NCI-H69 (cell line): Measurements from ENCODE around the gene KIFAP3.
A peak's percentile ranks its signal among the peaks of the same experiment; 100 is the strongest.
"Not testable (repeated sequence)": the region's sequence is repeated elsewhere in the genome, so short reads cannot be mapped to it uniquely, and the experiment has no call there.

Experiments used
- DNase-seq: peaks from one replicate; lab custom pipeline; 2025; lab: John Stamatoyannopoulos, UW

Gene KIFAP3

DNA sequence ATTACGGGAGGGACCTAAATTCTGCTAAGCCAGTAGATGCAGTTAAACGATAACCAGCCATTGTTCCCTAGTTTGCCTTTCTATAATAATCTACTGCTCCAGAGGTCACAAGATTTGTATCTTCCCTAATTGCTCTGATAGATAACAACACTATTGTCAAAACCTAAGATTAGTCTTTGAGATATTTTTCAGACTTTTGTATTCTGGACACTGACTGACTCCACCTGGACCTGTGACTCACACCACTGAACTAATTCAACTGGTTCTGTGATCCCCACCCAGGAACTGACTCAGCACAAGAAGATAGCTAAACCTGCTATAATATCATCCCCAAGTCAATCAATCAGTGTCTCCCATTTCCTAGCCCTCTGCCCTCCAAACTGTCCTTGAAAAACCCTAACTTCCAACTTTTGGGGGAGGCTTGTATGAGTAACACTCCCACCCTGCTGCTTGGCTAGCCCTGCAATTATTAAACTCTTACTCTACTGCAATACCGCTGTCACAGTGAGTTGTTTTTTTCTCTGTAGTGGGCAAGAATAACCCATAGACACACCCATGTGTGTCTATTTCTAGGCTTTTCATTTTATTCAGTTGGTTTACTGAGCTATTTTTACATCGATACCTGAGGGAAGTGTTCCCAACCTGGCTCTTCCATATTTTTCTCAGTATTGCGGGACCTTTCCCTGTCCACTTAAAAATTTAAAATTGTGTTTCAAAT is 11.2 kb downstream of the KIFAP3 start:
- no peak for DNase-seq

DNA sequence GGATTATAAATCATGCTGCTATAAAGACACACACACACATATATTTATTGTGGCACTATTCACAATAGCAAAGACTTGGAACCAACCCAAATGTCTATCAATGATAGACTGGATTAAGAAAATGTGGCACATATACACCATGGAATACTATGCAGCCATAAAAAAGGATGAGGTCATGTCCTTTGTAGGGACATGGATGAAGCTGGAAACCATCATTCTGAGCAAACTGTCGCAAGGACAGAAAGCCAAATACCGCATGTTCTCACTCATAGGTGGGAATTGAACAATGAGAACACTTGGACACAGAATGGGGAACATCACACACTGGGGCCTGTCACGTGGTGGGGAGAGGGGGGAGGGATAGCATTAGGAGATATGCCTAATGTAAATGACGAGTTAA is 12.8 kb downstream of the KIFAP3 start:
- not testable (repeated sequence) for DNase-seq

DNA sequence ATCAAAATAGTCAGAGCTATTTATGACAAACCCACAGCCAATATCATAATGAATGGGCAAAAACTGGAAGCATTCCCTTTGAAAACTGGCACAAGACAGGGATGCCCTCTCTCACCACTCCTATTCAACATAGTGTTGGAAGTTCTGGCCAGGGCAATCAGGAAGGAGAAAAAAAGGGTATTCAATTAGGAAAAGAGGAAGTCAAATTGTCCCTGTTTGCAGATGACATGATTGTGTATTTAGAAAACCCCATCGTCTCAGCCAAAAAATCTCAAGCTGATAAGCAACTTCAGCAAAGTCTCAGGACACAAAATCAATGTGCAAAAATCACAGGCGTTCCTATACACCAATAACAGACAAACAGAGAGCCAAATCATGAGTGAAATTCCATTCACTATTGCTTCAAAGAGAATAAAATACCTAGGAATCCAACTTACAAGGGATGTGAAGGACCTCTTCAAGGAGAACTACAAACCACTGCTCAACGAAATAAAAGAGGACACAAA is 14.4 kb downstream of the KIFAP3 start:
- not testable (repeated sequence) for DNase-seq

DNA sequence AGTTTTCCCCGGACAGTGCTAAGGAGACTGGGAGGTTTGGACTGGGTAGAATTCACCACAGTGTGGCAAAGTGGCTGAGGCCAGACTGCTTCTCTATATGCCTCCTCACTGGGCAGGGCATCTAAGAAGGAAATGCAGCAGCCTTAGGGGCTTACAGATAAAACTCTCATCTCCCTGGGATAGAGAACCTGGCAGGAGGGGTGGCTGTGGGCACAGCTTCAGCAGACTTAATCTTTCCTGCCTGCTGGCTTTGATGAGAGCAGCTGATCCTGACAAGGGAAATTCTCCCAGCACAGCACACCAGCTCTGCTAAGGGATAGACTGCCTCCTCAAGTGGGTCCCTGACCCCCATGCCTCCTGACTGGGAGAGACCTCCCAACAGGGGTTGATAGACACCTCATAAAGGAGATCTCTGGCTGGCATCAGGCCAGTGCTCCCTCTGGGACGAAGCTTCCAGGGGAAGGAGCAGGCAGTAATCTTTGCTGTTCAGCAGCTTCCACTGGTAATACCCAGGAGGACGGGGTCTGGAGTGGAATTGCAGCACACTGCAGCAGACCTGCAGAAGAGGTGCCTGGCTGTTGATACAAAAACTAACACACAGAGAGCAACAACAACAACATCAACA is 25.2 kb downstream of the KIFAP3 start:
- no peak for DNase-seq

DNA sequence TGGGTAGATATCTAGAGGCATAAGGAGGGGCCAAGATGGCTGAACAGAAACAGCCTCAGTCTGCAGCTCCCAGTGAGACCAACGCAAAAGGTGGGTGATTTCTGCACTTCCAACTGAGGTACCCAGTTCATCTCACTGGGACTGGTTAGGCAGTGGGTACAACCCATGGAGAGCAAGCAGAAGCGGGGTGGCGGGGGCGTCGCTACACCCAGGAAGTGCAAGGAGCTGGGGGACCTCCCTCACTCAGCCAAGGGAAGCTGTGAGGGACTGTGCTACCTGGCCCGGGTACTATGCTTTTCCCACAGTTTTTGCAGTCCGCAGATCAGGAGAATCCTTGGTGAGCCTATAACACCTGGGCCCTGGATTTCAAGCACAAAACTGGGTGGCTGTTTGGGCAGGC is 26.0 kb downstream of the KIFAP3 start:
- DNase-seq = no peak

DNA sequence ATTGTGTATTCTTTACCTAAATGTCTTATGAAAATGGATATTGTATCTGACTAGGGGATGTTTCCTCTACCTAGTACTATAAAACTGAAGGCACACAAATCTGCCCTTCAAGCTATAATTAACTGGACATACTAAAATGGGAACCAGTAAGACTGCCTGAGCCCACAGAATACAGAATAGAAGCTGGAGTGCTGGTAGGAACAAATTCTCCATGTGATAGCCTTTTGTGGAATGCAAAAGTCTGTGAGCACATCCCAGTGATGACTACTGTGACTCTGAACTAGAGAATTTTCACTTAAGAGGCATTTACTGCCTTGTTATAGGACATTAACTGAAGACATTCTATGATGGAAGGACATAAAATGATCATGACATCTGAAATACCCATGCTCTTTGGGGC is 30.3 kb downstream of the KIFAP3 start:
- no peak for DNase-seq

DNA sequence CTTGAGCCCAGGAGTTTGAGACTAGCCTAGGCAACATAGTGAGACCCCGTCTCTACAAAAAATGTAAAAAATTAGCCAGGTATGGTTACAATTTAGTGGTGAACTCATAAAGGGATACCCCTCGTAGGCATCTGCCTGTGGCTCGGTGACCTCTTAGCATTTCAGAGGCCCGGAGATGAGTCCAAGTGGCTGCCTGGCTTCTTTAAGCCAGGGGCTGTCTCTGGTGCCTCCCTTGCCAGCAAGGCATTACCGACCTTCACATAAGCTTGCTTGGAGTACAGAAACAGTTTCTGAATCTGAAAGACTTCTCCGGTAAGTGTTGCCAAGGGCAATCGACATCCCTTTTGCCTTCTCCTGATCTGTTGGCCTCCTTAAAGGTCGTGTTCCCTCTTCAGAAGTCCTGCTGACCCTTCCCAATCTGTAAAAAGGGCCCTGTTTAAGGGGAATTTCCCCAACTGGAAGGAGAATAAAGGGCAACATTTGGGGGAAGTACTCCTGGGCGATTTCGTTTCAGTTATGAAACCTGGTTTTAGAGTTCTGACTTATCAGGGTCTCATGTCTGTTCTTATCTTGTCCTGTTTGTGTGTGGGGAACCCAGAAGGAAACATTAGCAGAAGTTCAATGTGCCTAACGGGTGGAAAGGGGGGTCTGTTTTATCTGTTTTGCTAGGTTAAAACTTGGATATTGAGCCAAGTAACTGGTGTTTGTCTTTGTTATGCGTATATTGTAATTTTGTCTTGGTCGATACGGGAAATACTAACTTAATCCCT is 32.9 kb downstream of the KIFAP3 start:
- no peak for DNase-seq

DNA sequence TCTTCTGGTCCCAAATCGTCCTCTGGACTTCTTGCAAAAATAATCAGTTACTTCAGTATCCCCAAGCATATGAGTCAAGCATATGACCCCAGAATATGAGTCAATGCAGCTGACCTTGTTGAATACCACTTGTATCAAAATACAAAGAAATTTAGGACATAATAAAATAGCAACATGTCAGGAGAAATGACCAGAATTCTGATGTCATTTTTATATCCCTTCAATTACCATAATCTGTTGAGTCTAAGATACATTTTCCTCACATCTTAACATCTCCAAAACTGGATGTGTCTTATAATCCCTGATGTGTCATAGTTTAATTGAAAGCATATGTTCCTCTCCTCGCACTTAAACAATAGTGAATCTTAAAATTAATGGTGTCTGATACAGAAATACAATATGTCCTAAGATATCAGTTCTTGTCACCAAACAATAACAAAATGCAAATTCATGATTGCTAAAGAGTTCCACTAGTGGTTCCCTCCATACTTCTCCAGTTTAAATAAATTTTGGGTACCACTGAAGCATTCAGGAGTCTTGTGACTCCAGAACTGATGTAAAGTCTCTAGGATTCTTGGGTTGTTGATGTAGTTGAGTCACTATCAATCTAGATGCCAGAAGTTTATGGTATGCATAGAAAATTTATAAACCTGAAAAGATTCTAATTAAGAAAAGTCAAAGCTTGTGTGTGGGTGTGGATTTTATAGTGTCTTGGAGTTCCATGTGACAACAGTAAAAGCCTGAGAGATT is 41.8 kb downstream of the KIFAP3 start:
- no peak for DNase-seq

DNA sequence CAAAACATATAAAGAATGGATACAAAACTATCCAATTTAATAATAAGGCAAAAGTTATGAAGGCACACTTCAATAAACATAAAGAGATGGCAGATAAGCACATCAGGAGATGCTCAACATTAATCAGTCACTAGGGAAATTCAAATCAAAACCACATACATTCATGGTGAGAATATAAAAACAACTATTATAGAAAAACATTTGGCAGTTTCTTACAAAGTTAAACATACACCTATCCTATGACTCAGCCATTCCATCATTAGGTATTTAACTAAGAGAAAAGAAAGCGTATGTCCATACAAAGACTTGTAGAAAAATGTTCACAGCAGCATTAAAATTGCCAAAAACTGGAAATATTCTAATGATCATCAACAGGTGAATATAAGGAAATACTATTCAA is 44.3 kb downstream of the KIFAP3 start:
- DNase-seq = no peak

DNA sequence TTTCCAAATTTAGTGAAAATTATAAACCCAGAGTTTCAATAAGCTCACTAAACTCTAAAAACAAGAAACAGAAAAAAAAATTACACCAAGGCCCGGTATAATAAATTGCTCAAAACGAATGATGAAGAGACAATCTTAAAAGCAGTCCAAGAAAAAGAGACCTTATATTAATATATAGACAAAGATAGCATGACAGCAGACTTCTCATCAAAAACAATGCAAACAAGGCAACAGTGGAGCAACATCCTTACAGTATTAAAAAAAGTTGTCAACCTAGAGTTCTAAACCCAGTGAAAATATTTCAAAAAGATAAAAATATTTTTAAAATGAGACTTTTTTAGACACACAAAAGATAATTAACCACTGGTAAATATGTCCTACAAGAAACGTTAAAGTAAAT is 46.7 kb downstream of the KIFAP3 start:
- DNase-seq = no peak

DNA sequence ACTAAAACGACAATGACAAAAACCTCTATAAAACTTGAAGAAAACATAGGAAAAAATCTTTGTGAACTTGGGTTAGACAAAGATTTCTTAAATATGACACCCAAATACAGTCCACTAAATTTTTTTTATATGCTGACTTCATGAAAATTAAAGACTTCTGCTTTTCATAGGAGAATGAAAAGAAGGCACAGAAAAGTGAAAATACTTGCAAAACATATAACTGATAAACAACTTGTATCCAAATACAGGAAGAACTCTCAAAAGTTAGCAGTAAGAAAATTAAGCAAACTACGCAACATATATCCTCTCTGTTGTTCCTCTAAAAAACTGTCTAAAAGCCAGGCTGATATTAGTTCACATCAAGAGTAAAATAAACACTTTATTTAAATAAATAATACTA is 53.6 kb downstream of the KIFAP3 start:
- no peak for DNase-seq

DNA sequence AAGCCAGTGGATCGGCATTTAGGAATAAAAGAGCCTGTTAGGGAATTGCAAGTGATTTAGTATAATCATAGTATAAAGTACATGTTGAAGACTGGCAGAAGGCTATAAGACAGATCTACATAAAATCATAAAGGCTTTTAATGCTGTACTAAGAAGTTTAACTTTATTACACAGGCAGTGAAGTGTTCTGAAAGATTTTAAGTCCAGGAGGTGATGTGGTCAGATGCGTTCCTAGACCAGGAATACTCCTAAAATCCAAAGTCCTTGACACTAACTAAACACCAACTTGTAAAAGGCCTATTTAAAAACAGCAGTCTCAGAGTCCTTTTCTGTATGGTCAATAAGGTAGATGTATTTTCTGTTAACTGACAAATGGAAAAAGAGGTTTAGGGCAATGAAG is 57.0 kb downstream of the KIFAP3 start:
- DNase-seq = no peak

DNA sequence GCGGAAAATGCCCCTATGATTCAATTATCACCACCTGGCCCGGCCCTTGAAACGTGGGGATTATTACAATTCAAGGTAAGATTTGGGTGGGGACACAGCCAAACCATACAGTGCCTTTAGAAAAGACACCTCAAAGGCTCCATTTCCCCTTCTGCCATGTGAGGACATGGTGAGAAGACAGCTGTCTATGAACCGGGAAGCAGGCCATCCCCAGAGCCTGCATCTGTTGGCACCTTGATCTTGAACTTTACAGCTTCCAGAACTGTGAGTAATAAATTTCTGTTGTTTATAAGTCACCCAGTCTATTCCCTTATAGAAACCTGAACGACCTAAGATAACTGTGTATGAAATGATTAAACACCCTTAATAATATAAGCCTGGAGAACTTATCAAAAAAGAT is 61.6 kb downstream of the KIFAP3 start:
- no peak for DNase-seq

DNA sequence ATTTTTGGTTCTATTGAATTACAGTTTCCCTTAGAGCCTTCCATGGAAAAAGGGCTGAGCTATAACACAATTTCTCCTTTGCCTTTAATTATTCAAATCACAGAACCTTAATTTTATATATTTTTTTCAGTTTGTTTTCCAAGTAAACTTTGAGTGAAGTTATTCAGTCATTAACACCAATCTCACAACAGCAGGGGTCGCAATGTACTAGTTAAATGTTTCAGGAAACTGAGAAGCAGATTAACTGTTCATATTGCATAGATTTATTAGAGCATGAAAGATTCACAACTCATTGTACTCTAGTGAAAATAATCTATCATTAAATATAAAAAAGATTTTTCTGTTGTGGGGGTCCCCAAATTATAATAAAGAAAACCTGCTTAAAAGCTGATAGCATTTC is 64.1 kb downstream of the KIFAP3 start:
- DNase-seq = peak; percentile 61

DNA sequence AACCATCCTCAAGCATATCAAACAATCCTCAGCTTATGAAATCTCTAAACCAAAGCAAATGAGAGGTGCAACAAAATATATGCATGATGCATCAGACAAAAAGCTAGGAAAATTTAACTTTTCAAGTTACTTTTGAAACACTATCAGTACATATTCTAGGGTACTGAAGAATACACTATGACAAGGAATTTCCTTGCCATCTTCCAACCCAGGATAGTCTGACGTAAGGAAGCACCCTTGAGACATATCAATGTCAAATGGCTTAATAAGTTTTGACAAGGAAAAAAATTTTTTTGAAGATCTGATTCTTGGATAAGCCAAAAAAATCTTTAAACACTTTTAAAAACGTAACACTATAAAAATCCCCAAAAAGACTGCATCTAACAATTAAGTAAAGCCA is 64.9 kb downstream of the KIFAP3 start:
- no peak for DNase-seq

DNA sequence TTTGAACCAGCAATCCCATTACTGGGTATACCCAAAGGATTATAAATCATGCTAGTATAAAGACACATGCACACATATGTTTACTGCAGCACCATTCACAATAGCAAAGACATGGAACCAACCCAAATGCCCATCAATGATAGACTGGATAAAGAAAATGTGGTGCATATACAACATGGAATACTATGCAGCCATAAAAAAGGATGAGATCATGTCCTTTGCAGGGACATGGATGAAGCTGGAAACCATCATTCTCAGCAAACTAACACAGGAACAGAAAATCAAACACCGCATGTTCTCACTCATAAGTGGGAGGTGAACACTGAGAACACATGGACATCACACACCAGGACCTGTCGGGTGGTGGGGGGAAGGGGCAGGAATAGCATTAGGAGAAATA is 65.8 kb downstream of the KIFAP3 start:
- not testable (repeated sequence) for DNase-seq

DNA sequence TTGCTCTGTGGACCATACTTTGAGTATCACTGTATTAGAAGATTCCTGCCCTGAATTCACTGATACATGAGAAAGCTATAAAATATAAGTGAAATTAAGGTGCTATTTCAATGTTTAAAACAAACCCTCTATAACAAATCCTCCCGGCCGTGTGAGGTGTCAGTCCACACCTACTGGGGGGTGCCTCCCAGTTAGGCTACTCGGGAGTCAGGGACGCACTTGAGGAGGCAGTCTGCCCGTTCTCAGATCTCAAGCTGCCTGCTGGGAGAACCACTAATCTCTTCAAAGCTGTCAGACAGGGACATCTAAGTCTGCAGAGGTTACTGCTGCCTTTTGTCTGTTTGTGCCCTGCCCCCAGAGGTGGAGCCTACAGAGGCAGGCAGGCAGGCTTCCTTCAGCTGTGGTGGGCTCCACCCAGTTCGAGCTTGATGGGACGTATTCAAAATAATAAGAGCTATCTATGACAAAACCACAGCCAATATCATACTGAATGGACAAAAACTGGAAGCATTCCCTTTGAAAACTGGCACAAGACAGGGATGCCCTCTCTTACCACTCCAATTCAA is 71.1 kb downstream of the KIFAP3 start:
- DNase-seq = not testable (repeated sequence)

DNA sequence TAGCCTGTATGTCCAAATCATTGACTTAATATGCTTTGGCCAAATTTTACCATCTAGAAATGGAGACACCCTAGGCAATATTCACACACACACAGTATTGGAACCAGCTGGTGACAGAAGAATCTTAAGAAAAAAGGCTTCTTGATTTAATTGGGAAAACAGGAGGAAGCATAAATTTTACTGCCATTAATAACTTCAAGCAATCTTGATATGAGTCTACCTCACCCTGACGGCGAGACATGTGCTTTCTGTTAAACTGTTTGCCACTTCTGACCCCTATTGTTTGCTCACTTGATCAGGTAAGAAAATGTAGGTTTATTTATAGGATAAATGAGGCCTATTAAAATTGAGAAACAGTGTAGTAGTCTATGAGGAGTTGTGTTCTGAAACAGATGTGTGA is 73.2 kb downstream of the KIFAP3 start:
- DNase-seq = no peak

DNA sequence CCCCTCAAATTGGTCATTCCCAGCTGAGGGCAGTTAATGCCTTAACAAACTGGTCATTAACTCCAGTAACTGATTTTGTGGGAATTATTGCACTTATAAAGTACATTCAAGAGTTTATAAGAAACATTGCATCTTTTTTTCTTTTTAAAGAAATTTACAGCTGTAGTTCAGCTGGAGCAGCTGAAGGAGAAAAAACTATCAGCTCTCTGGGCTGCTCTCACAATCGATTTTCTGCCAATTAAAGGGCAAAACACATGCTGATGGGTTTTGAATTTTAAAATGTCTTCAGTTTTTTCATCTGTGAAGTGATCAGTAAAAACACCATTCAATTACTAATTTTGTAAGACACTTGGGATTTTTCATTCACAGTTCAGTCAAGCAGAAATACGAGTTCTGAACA is 74.7 kb downstream of the KIFAP3 start:
- no peak for DNase-seq

DNA sequence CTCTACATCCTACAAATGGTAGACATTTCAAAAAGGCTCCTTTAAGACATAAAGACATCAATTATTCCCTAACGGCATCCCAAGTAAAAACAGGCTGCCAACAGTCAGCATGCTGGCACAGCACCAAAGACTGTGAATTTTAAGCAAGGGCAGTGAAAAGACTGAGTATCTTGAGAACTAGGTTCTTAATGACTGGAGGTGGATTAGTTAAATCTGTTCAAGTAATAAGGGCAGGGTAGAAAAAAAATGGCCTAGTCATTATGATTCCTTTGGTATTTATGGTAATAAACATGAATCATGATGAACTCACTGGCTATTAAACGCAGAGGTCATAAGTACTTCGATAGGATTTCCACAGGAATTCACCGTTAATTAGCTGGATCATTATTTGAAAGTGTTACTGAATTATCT is 75.2 kb downstream of the KIFAP3 start:
- DNase-seq = peak; percentile 53

DNA sequence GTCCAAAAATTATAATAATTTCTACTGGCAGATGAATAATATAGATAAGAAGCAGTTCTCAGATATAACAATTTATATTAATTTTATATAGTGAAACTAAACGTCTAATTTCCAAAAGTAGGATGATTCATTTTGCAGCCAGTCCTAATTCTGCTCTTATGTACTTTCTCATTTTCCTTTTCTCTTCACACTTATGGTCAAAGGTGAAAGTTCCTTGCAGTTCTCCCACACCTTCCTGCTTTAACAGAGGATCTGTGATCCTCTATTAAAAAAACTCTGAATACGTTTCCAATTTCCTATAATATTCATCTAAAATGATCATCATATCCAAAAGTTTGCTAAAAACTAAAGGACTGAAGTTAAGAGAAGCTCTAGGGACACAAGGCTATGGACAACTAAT is 78.5 kb downstream of the KIFAP3 start:
- no peak for DNase-seq

DNA sequence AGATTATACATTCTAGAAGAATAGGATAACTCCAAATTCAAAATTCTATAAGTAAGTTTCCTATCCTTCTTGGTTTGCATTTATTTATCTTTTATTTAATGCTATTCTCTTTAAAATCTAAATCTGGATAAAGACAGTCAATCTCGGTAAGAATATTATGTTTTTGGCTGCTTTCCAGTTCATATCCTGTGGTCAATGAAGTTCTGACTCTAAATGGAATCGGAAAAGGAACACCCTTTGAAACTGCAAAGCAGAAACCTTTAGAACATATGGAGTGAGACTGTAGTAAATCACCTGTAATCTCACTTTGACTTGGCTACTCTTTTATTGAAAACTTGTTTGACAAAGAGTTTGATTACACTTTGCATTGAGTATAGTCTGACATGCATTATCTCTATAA is 85.2 kb downstream of the KIFAP3 start:
- peak; percentile 49 for DNase-seq
